Stimulated activated CD8-positive, alpha-beta memory T cell treated with anti-CD3 and anti-CD28 coated beads, Interleukin-2, amount 100 ng/mL, for 1 hour (primary cell): Measurements from ENCODE around the gene GRXCR2.
"Not testable (repeated sequence)": the region's sequence is repeated elsewhere in the genome, so short reads cannot be mapped to it uniquely, and the experiment has no call there.

Experiments used
- DNase-seq, 2 donors: peaks; one replicate each; pipeline ENCODE4 v3.0.0-alpha.2; 2020; ENCODE audit warnings: low read depth in 2 of 2

GRXCR2 gene

GRCh38 chr5:145872914-145873313 lies at the start of gene GRXCR2:
TSS of gene GRXCR2 (minus strand) at chr5:145873014. CDS start at chr5:145872968, 46 bp downstream.
- DNase-seq: no peak

GRCh38 chr5:145922059-145922458 lies 49.2 kb upstream of the GRXCR2 start:
- DNase-seq: no peak

- DNase-seq: no peak
Measured at GRCh38 chr5:145921211-145921610, 48.4 kb upstream of the GRXCR2 start.

GRCh38 chr5:145920542-145921210 lies 47.9 kb upstream of the GRXCR2 start:
- no peak for DNase-seq

GRCh38 chr5:145919413-145919812 lies 46.6 kb upstream of the GRXCR2 start:
- DNase-seq: no peak

GRCh38 chr5:145918397-145918796 lies 45.6 kb upstream of the GRXCR2 start:
- DNase-seq: no peak

- DNase-seq: no peak
Measured at GRCh38 chr5:145917288-145917687, 44.5 kb upstream of the GRXCR2 start.

GRCh38 chr5:145915970-145916638 lies 43.3 kb upstream of the GRXCR2 start:
- DNase-seq: no peak

GRCh38 chr5:145913701-145914100 lies 40.9 kb upstream of the GRXCR2 start:
- DNase-seq: no peak

GRCh38 chr5:145912594-145912993 lies 39.8 kb upstream of the GRXCR2 start:
- no peak for DNase-seq

- DNase-seq: no peak
Measured at GRCh38 chr5:145912019-145912418, 39.2 kb upstream of the GRXCR2 start.

- no peak for DNase-seq
Measured at GRCh38 chr5:145911164-145911563, 38.4 kb upstream of the GRXCR2 start.

- no peak for DNase-seq
Measured at GRCh38 chr5:145908206-145908960, 35.6 kb upstream of the GRXCR2 start.

- no peak for DNase-seq
Measured at GRCh38 chr5:145906401-145906800, 33.6 kb upstream of the GRXCR2 start.

- DNase-seq: no peak
Measured at GRCh38 chr5:145904743-145905142, 31.9 kb upstream of the GRXCR2 start.

- no peak for DNase-seq
Measured at GRCh38 chr5:145903867-145904266, 31.1 kb upstream of the GRXCR2 start.

GRCh38 chr5:145903113-145903512 lies 30.3 kb upstream of the GRXCR2 start:
- DNase-seq: no peak

GRCh38 chr5:145902421-145902820 lies 29.6 kb upstream of the GRXCR2 start:
- no peak for DNase-seq

- DNase-seq: no peak
Measured at GRCh38 chr5:145898171-145898570, 25.4 kb upstream of the GRXCR2 start.

GRCh38 chr5:145891378-145891777 lies 18.6 kb upstream of the GRXCR2 start:
- not testable (repeated sequence) for DNase-seq

GRCh38 chr5:145889611-145890010 lies 16.8 kb upstream of the GRXCR2 start:
- no peak for DNase-seq

- no peak for DNase-seq
Measured at GRCh38 chr5:145887976-145888574, 15.3 kb upstream of the GRXCR2 start.
